ENCODE measurements around the gene RTP3. TPM values are rescaled to one million over a fixed set of nuclear protein-coding genes. Genes with fewer than 3 reads are reported as not detected.
A peak's percentile ranks its signal among the peaks of the same experiment; 100 is the strongest.

RTP3 gene
- total and polyA plus RNA-seq, 2 of the 4 experiments (the other 2 are of a cell fraction) = 0.18 to 0.26 TPM

- no peak overlapping the region for H2BK5ac ChIP-seq (ENCODE audit: low read depth, low read length, poor library complexity, severe bottlenecking)
Observed at GRCh38 chr3:46479696-46480095, 18.1 kb upstream of the RTP3 start.

More at GRCh38 chr3:46479696-46480095, 18.1 kb upstream of the RTP3 start:
- H2BK15ac ChIP-seq (ENCODE audit: low read depth, low read length) = no peak overlapping the region
- intact Hi-C loops (cut with micrococcal nuclease) (no loop called here), in situ Hi-C loops (cut with MboI; ENCODE audit: low sequenced_read_pairs) (loop anchor here (25.0 kb wide), 1 partner anchor 408 kb away; the partner anchor contains the start of gene PTH1R), dilution Hi-C loops (cut with HindIII; ENCODE audit: low sequenced_read_pairs, unreplicated experiment) (no loop called here)
- no TSS peak for BruUV-seq (replicated peaks)
- no peak overlapping the region for H3K23ac ChIP-seq (ENCODE audit: low read depth, low read length)
- no peak overlapping the region for H4K8ac ChIP-seq (ENCODE audit: low read depth in 2 of 2, low read length in 2 of 2)
- peaks cover 10% of the 10 kb centered on the region for H3K9me1 ChIP-seq (ENCODE audit: insufficient read depth, low read length)
- no peak overlapping the region for H2AK5ac ChIP-seq (ENCODE audit: low read depth, low read length)
- H3K4ac ChIP-seq (ENCODE audit: low read depth, low read length) = 0 out of 2 replicates have a peak overlapping the region, but pooled peaks have one; percentile 12
- no peak overlapping the region for H3K18ac ChIP-seq (ENCODE audit: low read depth, low read length)
- H3K4me1 ChIP-seq (ENCODE audit: control insufficient read depth, insufficient read depth, low read length) = peaks cover 4% of the 10 kb centered on the region; the same call in 1 of the 2 replicates
- no CpG with 5 or more reads among the region's 5 CpGs for WGBS, 2 experiments (ENCODE audit: extremely low coverage in 2 of 2, insufficient read length in 1 of 2)
- peak overlapping the region; percentile 40 for H2BK20ac ChIP-seq (ENCODE audit: low read depth, low read length)
- no peak overlapping the region for H4K5ac ChIP-seq (ENCODE audit: low read depth, low read length)
- no peak overlapping the region for H2AK9ac ChIP-seq (replicated peaks; ENCODE audit: low read depth, low read length, poor library complexity)
- POLR2A ChIA-PET (ENCODE audit: unreplicated experiment) = interaction anchor here (0.6 kb wide), 1 partner anchor 150 kb away, joined by 3 read pairs; no protein-coding TSS in a partner anchor
- no peak overlapping the region for H2AFZ ChIP-seq (replicated peaks; ENCODE audit: low read length, poor library complexity)
- H3K79me1 ChIP-seq (ENCODE audit: low read depth in 1 of 2, low read length in 2 of 2) = no peaks in the 10 kb centered on the region
- DNase-seq (peak; percentile 28), ATAC-seq (ENCODE audit: low read depth) (peak; percentile 50; the same call in 1 of the 2 replicates)
- H3K9me3 ChIP-seq (ENCODE audit: control insufficient read depth, insufficient read depth, low read length) = peaks cover 9% of the 10 kb centered on the region
- H3K4me3 ChIP-seq (ENCODE audit: insufficient read depth, low read depth, low read length) = no peak overlapping the region
- TF ChIP-seq RAD21 (IDR thresholded peaks at IDR 0.05; ENCODE audit: low read length) (no peak), CEBPB (IDR thresholded peaks at IDR 0.05; ENCODE audit: low read depth, low read length) (no peak), NFE2L2 (IDR thresholded peaks at IDR 0.05; ENCODE audit: low read depth, low read length) (no peak), CHD1 (IDR thresholded peaks at IDR 0.05; ENCODE audit: low read depth, low read length) (no peak), MAZ (IDR thresholded peaks at IDR 0.05; ENCODE audit: borderline replicate concordance, low read depth, low read length) (no peak), MXI1 (IDR thresholded peaks at IDR 0.05; ENCODE audit: borderline replicate concordance, low read depth, low read length) (no peak), BHLHE40 (IDR thresholded peaks at IDR 0.05; ENCODE audit: low read depth, low read length) (no peak), ELK1 (IDR thresholded peaks at IDR 0.05; ENCODE audit: borderline replicate concordance, low read depth, low read length) (no peak), MAFK (IDR thresholded peaks at IDR 0.05; ENCODE audit: low read depth, low read length) (no peak), RFX5 (IDR thresholded peaks at IDR 0.05; ENCODE audit: low read depth, low read length) (no peak), SMC3 (IDR thresholded peaks at IDR 0.05; ENCODE audit: low read depth, low read length) (no peak), CTCF (conservative IDR thresholded peaks at IDR 0.05; ENCODE audit: low read depth, low read length) (no peak), USF2 (IDR thresholded peaks at IDR 0.05; ENCODE audit: low read depth, low read length) (no peak), POLR2A (IDR thresholded peaks at IDR 0.05; ENCODE audit: low read depth, low read length) (no peak), RCOR1 (IDR thresholded peaks at IDR 0.05; ENCODE audit: insufficient replicate concordance, low read length) (no peak), FOS (IDR thresholded peaks at IDR 0.05; ENCODE audit: low read depth, low read length) (no peak)
- no peak overlapping the region for H3K14ac ChIP-seq (replicated peaks; ENCODE audit: low read depth, low read length)
- H3K27me3 ChIP-seq (ENCODE audit: control insufficient read depth, insufficient read depth, low read length) = peaks cover 15% of the 10 kb centered on the region
- no peak overlapping the region for H3K4me2 ChIP-seq (ENCODE audit: low read depth, low read length)
- H3K56ac ChIP-seq (ENCODE audit: extremely low read depth, insufficient read depth, low read length) = no peak overlapping the region
- H3K9ac ChIP-seq (ENCODE audit: low read depth, low read length) = no peak overlapping the region
- no peak overlapping the region for H3K27ac ChIP-seq (ENCODE audit: insufficient read depth, low read length)
- CTCF ChIA-PET = no interaction called here
- no peaks in the 10 kb centered on the region for H4K20me1 ChIP-seq (ENCODE audit: insufficient read depth, low read length)
- H4K91ac ChIP-seq (ENCODE audit: insufficient read depth, low read depth, low read length) = 0 out of 2 replicates have a peak overlapping the region, but pooled peaks have one; percentile 2
- H3K36me3 ChIP-seq (ENCODE audit: control insufficient read depth, insufficient read depth, low read length) = no peaks in the 10 kb centered on the region
- peak overlapping the region; percentile 39 for H2BK120ac ChIP-seq (ENCODE audit: low read depth, low read length)

Data from IMR-90 (cell line).